GM12875 (cell line): ENCODE data around the gene IMPACT.

Source experiments
- H3K4me3 ChIP-seq: one replicate; pipeline ENCODE4 v1.5.1; 2011; ENCODE audit warnings: low read depth, low read length, control low read depth
- CTCF ChIP-seq: IDR thresholded peaks from 2 replicates; pipeline ENCODE4 v1.5.1; 2011; ENCODE audit warnings: low read depth, mild to moderate bottlenecking, control low read depth, inconsistent platforms, low read length, moderate library complexity, borderline replicate concordance; ENCODE audit not compliant: insufficient read depth

The IMPACT gene

GRCh38 chr18:24443870-24444269, 17.4 kb downstream of the IMPACT start:
- TF ChIP-seq CTCF = no peak
- H3K4me3 ChIP-seq = no peak overlapping the region

GRCh38 chr18:24446453-24446852, 20.0 kb downstream of the IMPACT start:
- TF ChIP-seq CTCF = no peak
- H3K4me3 ChIP-seq = no peak overlapping the region

GRCh38 chr18:24446953-24447538, 20.6 kb downstream of the IMPACT start:
- no peak for TF ChIP-seq CTCF
- H3K4me3 ChIP-seq = no peak overlapping the region

GRCh38 chr18:24447961-24448360, 21.5 kb downstream of the IMPACT start:
- no peak overlapping the region for H3K4me3 ChIP-seq
- no peak for TF ChIP-seq CTCF

GRCh38 chr18:24456549-24456948, 30.1 kb downstream of the IMPACT start:
- TF ChIP-seq CTCF = no peak
- H3K4me3 ChIP-seq = no peak overlapping the region

- no peak overlapping the region for H3K4me3 ChIP-seq
- TF ChIP-seq CTCF = no peak
Measured at GRCh38 chr18:24459772-24460171, 33.3 kb downstream of the IMPACT start.

GRCh38 chr18:24460388-24460787, 33.9 kb downstream of the IMPACT start, which contains the start of gene HRH4:
Gene HRH4 (plus strand): TSS chr18:24460637. CDS start chr18:24460729, 92 bp downstream.
- TF ChIP-seq CTCF = no peak

More at GRCh38 chr18:24460388-24460787, 33.9 kb downstream of the IMPACT start, which contains the start of gene HRH4:
- H3K4me3 ChIP-seq = no peak within 1 kb of the TSS
